ENCODE results near the gene MTSS2. TPM values are rescaled to one million over a fixed set of nuclear protein-coding genes. Genes with fewer than 3 reads are reported as not detected.

MTSS2 gene
- total and polyA plus RNA-seq, 2 experiments from 2014 or later = 1.6 to 19.6 TPM

- TF ChIP-seq ZNF462 (CRISPR knock-in tag; IDR thresholded peaks at IDR 0.05) (no peak), EZH2 (IDR thresholded peaks at IDR 0.05; ENCODE audit: low read depth, unreplicated experiment) (no peak), STAT1 (IDR thresholded peaks at IDR 0.05; ENCODE audit: unreplicated experiment) (no peak), JUNB (IDR thresholded peaks at IDR 0.05; ENCODE audit: unreplicated experiment) (no peak), ZNF114 (CRISPR knock-in tag; IDR thresholded peaks at IDR 0.05) (no peak), POLR2AphosphoS5 (IDR thresholded peaks at IDR 0.05; ENCODE audit: low read depth) (no peak), ETS1 (IDR thresholded peaks at IDR 0.05) (no peak)
Observed at GRCh38 chr16:70713824-70714223, 28.0 kb upstream of the MTSS2 start (continued).

- H3K4me1 Mint-ChIP-seq = peaks cover 64% of the 10 kb centered on the region
- no peaks in the 10 kb centered on the region for H3K27me3 ChIP-seq (ENCODE audit: insufficient read depth)
- H3K36me3 ChIP-seq (ENCODE audit: insufficient read depth) = no peaks in the 10 kb centered on the region
- no peak overlapping the region for H3K4me3 ChIP-seq
- ATAC-seq (no peak), DNase-seq (ENCODE audit: low spot score) (no peak)
- H3K27ac ChIP-seq (ENCODE audit: low read depth) = peak overlapping the region; percentile 63; the same call in 1 of the 2 replicates
- H3K27me3 Mint-ChIP-seq (ENCODE audit: insufficient read depth, low read depth, poor library complexity) = peaks cover 17% of the 10 kb centered on the region
- H3K4me2 ChIP-seq = peak overlapping the region; percentile 62
- no peak for TF ChIP-seq EZH2phosphoT487 (IDR thresholded peaks at IDR 0.05; ENCODE audit: unreplicated experiment)
- peaks cover 32% of the 10 kb centered on the region for H3K4me1 ChIP-seq (ENCODE audit: insufficient read depth)
- no peaks in the 10 kb centered on the region for H3K9me3 Mint-ChIP-seq
- peak overlapping the region; percentile 36; the same call in 1 of the 2 replicates for H3K27ac Mint-ChIP-seq
- H3K9me2 ChIP-seq (ENCODE audit: insufficient read depth) = no peaks in the 10 kb centered on the region
- H4K20me1 ChIP-seq (replicated peaks; ENCODE audit: insufficient read depth) = no peaks in the 10 kb centered on the region
- H2AFZ ChIP-seq = no peak overlapping the region
- no peak overlapping the region for H3K4me3 Mint-ChIP-seq
- H3K79me2 ChIP-seq (replicated peaks; ENCODE audit: insufficient read depth) = no peaks in the 10 kb centered on the region
- no peaks in the 10 kb centered on the region for H3K36me3 Mint-ChIP-seq (ENCODE audit: low read depth)
- peaks cover 6% of the 10 kb centered on the region; the same call in 1 of the 2 replicates for H3F3A ChIP-seq (replicated peaks; ENCODE audit: low read depth)
Observed at GRCh38 chr16:70713342-70713741, 27.5 kb upstream of the MTSS2 start.

All from GM23338 (cell line).